HuH-7 (cell line): ENCODE data around the gene LHFPL6.

Source experiments
- DNase-seq: peaks from one replicate; pipeline ENCODE4 v3.0.0; 2011; ENCODE audit warnings: low spot score

Gene LHFPL6

DNA sequence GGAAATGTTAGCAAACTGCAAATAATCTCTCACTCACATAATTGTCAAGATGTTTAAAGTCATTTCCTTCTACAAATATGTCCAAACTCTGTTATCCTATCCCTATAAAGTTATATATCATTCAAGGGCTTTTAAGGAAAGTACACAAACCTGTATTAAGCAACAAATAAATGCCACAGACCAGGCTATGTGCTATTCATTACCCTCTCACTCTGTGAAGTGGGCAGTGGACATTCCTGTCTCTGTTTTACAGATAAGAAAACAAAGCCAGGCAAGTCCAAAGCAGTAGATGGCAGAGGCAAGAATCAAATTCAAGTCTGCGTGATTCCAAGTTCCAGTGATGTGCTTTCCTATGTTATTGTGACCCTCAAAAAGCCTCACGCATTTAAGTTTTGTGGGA is 140.6 kb downstream of the LHFPL6 start:
- no peak for DNase-seq

DNA sequence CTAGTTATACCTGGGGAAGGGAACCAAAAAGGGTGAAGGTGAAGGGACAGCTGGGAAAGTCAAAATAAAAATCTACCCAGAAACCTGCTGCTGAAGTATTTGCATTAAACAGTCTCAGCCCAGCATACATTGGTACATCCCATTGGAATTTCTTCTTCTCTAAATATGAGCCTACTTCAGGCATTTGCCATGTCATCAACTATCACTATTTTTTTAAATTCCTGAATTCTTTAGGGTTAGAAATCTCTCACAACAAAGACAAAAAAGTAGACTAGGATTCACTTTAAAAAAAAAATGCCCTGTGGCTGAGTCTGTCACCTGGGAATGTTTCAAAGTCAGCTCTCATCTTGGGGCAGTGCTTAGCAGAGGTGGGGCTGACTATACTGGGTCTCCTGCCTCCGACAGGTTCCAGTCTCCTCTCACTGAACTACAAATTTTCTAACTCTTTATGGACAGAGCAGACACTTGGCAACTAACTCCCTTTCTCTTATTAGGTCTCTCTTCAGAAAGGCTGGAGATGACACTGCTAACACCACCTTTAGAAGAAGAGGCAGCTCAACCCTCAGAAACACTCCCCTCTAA is 141.2 kb downstream of the LHFPL6 start:
- no peak for DNase-seq

DNA sequence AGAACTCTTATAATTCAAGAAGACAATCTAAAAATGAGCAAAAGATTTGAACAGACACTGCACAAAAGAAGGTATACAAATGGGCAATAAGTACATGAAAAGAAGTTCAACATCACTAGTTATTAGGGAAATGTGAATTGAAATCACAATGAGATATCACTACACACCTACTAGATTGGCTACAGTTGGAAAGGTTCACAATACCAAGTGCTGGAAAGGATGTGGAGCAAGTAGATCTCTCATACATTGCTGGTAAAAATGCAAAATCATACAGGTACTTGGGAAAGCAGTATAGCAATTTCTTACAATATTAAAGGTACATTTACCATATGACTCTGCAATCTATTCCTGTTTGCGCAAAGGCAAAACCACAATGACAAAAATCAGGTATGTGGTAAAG is 145.7 kb downstream of the LHFPL6 start:
- DNase-seq = no peak

DNA sequence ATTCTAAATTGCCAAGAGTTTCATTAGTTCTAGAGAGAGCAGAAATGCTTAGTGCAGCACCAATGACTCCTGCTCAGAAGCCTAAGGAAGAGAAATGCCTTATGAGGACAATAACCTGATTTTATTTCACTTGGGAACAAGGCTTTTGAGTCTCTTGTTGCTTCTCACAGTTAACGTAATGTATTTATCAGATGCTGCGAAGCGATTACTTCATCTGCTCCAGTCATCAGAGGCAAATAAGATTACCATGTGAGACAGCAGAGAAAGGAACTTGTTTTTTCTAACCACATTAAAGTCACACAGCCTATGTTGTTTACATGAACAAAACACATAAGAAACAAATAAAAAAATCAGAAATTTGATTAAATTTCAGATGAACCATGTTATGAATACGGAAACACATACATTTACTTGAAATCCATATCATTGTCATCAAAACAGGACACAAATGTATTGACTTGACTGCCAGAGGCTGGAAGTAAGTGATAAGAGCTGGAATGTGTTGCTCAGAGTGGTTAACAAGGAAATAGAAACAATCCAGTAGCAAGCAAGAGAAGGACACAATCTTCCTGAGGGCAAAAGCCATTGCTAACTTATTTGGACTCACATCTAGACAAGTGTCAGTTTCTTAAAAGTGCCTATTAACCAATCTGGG is 147.3 kb downstream of the LHFPL6 start:
- DNase-seq = no peak

DNA sequence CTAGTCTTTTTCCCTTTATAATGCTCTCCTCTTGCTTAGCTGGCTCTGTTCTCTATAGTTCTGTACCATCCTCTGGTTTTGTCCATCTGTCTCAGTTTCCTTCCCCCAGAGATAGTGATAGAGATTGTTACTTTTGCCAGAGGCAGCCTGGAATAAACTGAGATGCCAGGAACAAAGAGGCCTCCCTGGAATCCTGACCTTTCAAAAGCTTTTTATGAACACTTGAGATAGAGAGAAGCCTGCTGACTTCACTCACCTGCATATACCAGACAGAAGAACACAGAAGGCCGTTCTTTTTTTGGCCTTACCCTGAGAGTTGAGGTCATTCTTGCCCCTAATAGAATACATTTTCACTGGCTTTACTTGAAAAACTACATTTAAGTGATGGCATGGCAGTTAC is 150.2 kb downstream of the LHFPL6 start:
- no peak for DNase-seq

DNA sequence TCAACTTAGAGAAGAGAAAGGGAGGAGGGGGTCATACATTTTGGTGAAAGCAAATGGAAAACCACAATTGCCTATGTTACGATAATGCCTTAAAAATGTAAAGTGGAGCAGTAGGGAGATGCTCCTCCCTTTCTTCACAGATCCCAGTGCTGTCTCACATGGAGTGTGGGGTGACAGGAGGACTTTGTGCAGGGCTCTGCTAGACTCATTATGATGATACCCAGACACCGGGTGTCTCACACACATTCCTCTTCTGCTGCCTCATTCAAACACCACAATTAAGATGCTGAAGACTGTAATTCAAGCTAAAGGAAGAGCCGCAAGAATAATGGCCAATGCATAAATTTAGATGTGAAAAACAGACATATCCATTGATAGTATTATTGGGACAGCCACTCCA is 150.6 kb downstream of the LHFPL6 start:
- DNase-seq = no peak

DNA sequence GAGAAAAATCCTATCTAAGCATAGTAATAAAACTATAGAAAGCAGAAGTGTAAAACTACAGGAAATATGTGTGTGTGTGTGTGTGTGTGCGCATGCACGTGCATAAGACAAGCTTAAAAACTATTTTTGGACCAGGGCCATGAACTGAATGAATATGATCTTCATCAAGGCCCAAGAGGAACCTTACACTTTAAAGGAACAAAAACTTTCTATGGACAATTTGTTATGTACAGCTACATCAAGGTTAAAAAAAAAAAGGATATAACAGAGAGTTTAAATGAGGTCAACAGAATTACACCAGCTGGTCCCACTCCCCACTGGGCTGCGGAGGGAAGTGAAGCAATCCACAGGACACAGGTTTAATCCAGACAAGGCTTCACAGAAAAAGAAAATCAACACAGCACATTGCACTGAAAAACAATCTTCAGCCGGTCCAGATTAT is 151.1 kb downstream of the LHFPL6 start:
- DNase-seq = no peak

DNA sequence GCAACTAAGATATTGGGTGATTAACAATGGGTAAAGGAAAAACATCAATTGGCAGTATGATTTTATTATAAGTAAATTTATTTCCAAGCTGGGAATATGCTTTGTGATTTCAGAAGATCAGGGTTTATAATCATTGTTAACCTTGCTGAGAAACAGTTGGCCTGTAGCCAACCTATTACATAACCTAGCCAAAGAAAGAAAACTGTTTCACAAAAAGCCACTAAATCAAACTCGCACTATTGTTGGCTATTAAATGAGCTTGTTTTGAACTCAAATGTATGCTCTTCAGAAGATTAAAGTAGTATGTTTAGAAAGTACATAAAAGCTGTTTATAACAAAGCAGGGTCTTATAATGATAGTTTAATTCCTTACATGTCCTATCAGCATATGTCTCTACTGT is 151.7 kb downstream of the LHFPL6 start:
- no peak for DNase-seq

DNA sequence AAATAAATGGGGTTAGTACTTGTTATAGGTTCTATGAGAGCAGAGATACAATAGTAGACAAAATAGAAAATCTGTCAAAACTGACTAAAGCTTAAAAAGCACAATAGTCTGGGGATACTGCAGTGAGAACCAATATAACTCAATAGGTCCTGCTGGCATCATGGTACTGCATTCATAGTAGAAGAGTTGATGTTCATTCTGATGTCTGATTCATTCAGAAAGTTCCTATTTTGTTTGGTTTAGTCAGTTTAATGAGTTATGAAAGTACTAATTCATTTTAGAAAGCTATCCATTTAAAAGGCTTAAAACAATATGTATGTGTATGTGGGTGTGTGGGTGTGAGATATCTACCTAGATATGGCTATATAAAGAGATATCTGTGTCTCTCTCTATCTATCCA is 152.8 kb downstream of the LHFPL6 start:
- DNase-seq = no peak

DNA sequence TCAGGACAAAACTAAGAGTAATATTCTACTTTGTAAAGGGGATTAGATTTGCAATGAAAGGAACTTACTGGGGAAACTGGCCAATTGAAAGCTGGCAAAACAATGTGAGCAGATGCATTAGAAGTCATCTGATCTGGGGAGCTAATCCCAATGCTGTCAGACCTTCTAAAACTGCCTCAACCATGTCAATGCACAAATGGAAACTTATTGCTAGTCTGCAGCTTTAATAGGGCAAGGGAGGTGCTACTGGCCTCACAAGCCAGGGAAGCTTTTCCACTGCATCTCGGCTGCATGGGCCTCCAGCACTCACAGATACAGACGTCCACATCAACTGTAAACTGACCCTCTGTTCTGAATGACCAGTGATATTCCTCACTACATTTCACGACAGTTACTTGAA is 154.2 kb downstream of the LHFPL6 start:
- DNase-seq = no peak

DNA sequence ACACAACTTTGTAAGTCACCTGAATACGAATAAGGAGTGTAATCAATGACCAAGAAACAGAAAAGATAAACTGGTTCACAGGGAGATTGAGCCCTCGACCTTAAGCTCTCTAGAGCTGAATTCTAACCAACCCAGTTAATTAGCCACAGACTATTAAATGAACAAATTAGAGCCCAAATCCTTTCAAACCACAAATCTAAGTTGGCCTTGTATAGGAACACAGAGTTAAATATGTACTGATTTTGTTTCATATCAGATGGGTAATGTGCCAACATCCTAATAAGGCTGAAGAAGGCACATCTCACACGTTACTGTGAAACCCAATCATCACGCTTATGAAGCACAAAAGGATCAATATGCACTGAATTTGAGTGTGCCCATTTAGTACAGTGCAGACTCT is 156.1 kb downstream of the LHFPL6 start:
- DNase-seq = no peak

DNA sequence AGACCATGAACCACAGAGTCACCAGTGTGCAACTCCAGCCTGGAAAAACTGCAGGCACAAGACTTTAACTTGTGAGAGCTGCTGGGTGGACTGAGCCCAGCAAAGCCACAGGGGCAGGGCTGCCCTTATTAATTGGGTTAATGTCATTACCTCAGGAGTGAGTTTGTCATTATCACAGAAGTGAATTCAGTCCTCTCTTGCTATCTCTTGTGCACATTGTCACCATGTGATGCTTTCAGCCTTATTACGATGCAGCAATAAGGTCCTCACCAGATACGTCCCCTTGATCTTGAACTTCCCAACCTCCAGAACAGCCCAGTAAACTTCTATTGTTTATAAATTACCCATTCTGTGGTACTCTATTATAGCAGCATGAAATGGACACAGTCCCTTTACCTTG is 158.1 kb downstream of the LHFPL6 start:
- no peak for DNase-seq

DNA sequence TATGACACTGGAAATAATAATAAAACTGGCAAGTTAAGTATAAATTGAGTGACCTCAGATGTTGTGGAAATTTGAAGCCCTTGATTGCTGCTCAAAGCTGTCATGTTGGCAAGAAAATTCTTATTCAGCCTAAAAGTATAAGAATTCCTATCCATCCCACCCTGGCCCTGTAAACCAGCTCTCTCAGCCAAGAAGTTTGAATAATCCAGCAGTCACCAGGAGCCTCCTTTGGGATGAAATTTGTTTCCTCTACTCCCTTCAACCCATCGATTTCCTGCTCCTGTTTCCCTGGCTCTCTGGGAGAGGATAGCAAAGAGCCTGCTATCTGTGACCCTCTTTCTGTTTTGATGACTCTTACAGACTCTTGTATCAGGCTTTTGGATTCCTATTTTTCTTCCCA is 169.3 kb downstream of the LHFPL6 start:
- DNase-seq = no peak

DNA sequence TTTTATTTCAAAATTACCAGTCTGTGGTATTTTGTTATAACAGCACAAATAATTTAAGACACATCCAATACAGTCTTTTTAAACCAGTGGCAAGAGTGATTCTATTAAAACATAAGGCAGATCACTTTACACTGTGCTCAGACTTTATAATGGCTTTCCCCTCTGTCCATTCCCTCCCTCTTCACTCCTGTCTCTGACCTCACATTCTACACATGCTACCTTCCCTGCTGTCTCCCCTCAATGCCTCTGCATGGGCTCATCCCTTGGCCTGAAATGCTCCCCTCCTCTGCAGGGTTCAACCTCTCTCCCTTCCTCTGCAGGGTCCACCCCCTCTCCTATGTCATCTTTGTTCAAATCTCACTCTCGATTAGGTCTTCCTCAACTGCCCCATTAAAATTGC is 170.8 kb downstream of the LHFPL6 start:
- DNase-seq = no peak

DNA sequence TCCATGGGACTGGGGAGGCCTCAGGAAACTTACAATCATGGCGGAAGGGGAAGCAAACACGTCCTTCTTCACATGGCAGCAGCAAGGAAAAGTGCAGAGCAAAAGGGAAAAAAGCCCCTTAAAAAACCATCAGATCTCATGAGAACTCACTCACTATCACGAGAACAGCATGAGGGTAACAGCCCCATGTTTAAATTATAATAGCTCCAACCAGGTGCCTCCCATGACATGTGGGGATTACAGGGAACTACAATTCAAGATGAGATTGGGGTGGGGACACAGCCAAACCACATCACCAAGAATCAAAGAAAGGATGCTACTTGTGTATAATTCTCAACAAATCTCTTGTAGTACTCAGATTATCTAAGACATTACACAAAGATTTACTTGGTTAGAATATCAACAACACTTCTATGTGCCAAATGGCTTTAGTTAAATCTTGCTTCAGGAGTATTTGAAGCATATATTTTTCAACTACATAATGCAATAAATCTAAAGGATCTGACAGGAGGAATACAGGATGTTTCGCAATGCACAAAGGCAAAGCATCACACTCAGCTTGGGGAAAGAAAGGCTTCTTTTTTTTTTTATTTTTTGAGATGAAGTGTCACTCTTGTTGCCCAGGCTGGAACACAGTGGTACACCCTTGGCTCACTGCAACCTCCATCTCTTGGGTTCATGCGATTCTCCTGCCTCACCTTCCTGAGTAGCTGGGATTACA is 180.0 kb downstream of the LHFPL6 start:
- no peak for DNase-seq

DNA sequence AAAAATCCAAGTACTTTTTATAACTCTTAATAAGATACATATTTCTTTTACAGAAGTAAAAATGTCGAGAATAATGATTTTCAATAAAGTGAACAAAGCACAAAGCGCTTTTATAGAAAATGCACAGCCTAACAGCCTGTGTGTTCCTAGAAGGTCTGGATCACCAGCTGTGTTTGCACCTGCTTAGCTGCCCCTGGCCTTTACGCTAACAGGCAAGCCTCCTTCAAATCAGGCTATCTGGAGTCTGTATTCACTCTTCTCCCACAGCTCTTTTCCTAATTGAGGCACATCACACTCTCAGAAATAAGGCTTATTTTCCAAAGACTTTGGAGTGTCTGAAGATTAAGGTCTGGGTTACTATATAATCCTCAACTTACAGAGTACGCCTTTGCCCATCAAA is 183.1 kb downstream of the LHFPL6 start:
- DNase-seq = no peak

DNA sequence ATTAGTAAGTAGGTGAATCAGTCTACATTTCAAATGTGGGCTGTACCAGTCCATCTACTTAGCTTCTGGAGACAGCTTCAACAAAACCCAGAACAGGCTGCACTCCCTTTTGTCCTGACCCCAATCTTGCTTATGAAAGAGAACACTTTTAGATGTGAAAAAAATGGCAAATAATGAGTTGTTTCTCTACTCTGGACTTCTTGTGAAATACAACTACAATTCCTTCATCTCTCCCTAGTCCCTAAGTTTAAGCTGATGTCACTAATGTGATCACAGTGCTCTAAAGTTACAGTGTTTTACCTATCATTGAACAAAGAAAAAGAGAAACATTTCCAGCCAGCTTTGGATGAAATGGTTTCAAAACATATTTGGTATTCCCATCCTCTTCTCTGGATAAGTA is 183.9 kb downstream of the LHFPL6 start:
- DNase-seq = no peak

DNA sequence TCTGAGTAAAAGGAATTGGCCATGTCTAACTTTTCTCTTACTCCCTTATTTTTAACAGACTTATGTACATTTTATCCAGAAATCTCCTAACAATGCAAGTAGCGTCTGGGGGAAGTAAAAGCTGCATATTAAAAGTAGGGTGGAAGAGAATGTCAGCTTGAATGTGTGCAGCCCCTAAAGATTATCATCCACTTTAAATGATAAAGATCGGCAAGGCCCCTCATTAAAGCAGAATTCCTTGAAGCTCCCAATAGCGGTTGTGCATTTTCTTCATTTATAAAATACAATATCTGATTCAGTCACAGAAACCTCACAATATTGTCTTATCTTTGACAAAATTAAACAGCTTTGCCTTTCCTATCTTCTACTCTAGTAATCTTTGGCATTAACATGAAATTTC is 184.6 kb downstream of the LHFPL6 start:
- no peak for DNase-seq

DNA sequence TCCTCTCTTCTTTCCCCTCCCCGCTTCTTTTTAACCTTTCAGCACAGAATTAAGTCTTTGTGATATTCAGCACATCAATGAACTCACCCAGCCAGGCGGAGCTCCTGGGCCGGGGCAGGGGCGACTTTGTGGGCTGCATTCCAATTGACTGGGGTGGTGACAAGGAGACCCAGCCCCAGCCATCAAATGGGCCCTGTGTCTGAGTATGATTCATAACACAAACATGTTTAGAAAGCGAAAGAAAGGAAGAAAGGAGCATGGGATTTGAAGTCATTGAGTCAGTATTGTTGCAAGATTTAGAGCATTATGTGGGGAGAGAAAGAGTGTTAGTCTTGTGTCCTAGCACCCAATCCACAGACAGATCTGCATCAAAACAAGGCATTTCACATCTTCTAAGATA is 185.3 kb downstream of the LHFPL6 start:
- DNase-seq = no peak

DNA sequence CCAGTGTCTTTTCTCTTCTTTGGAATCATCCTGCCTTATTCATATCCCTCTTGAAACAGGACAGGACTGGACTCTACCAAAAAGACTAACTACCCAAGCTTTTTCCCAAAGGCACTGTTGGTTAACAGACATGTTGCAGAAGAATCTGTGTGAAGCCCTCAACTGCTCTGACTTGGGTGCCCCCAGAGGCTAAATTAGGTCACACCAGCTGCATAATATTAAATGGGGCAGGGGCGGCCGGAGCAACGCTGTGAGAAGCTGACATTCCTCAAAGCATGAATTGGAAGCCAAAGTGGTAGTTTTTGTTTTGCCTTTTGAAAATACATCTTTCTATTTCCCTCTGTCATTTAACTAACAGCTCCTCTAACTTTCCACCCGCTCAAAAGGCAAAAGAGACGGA is 185.9 kb downstream of the LHFPL6 start:
- DNase-seq = peak; percentile 1

DNA sequence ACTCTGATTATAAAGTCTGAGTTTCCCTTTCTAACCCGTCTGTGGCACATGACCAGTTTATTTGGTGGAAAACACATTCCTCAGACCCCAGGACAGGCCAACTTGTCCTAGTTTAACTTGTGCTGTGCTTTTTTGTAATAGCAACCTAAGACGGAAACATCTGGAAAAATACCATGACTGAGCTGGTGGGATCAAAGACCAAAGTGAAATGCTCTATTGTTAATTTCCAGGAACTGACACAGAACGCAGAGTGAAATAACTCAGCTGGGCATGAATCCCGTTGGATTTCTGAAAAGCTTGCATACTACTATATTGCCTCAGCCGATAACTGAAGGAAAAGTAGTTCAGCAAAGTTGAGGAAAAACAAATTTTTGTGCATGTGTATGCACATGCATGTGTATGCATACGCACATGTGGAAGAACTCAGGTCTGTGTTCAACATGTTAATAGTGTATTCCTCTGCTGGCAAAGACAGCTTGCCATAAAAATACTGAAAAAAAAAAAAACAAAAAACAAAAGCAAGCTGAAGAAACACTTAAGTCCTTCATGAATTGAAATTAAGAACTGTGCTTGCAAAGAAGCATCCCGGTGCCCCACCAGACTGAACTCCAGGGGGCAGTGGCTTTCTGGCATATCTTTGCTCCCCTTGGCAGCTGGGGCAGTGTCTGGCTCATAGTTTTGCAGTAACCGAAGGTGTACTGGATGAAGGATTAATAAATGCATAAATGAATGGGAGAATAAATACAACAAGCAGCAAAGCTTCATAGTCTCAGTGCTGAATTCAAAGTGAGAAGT is 187.8 kb downstream of the LHFPL6 start:
- no peak for DNase-seq

DNA sequence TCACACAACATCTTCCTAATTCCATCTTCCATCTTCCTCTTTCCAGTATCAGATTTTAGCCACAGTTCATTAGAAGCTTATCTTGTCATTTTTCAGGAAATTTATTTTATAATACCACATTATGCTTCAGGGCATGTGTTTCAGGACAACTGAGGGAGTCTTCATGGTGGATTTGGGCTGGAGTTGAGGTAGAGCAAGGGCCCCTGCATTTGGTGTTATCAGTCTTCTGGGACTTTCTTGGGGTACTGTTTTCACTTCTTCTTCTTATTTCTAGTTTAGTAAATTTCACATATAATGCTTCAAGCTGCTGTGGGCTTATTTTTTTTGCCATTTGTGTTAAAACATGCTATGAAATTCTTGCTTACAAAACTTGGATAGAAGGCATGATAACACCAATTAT is 188.7 kb downstream of the LHFPL6 start:
- no peak for DNase-seq

DNA sequence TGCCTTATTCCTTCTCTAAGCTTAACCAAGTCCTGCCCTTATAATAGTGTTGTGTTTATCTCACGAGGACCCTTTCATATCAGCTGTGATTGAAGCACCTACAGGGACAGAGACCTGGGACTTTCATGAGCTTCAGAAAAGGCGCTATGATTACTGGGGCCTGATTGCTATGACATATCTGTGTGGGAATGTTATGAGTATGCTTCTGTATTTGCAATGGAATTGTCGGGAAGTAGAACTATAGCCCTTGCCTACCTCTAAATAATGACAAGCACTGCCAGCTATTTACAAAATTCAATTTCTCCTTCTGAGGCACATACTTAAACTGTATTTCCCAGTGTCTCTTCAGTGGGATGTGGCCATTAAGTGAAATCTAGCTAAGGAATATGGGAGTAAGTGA is 191.5 kb downstream of the LHFPL6 start:
- DNase-seq = no peak
